ENCODE data around the gene ANO4. TPM values are rescaled to one million over a fixed set of nuclear protein-coding genes. Genes with fewer than 3 reads are reported as not detected.

ANO4 gene
- total and polyA plus RNA-seq, 7 donors, result 0.03 to 0.11 (median 0.03) TPM; not detected in 4

- intact Hi-C loops (cut with DNase I), result no loop called here
- ATAC-seq, result no peak
- Histone ChIP-seq H3K36me3 (ENCODE audit: insufficient read depth in 1 of 2, low read depth in 1 of 2) (no peaks in the 10 kb centered on the region), H3K27me3 (ENCODE audit: insufficient read depth in 3 of 3, low read length in 2 of 3) (no peaks in the 10 kb centered on the region), H3K9me3 (no peaks in the 10 kb centered on the region), H3K4me1 (no peaks in the 10 kb centered on the region), H3K4me3 (no peak overlapping the region), H3K27ac (no peak overlapping the region)
- TF ChIP-seq, protein P1, sequence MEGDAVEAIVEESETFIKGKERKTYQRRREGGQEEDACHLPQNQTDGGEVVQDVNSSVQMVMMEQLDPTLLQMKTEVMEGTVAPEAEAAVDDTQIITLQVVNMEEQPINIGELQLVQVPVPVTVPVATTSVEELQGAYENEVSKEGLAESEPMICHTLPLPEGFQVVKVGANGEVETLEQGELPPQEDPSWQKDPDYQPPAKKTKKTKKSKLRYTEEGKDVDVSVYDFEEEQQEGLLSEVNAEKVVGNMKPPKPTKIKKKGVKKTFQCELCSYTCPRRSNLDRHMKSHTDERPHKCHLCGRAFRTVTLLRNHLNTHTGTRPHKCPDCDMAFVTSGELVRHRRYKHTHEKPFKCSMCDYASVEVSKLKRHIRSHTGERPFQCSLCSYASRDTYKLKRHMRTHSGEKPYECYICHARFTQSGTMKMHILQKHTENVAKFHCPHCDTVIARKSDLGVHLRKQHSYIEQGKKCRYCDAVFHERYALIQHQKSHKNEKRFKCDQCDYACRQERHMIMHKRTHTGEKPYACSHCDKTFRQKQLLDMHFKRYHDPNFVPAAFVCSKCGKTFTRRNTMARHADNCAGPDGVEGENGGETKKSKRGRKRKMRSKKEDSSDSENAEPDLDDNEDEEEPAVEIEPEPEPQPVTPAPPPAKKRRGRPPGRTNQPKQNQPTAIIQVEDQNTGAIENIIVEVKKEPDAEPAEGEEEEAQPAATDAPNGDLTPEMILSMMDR (IDR thresholded peaks at IDR 0.05), result no peak
- WGBS, 3 donors, result 23 to 41% (median 25%) methylated on average over 1 of the region's 1 CpG
- no peak for DNase-seq
Measured at GRCh38 chr12:100842156-100842555, 47.6 kb downstream of the ANO4 start.

DNA sequence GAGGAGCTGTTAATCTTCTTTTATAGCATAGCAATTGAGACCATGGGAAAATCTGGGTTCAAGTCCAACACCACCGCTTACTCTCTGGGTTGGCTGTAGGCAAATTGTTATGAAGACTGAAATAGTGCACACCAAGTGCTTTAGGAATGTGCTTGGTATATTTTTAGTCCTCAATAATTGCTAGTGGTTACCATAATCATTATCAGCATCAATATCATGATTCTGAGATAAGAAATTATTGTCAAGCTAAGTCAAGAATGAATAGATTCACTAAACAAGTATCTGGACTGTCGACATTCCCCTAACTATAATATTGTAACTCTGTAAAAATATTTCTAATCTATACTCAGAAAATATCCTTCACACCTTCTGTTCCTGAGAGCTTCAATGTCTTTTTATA, 48.5 kb downstream of the ANO4 start:
- Histone ChIP-seq H3K4me3 (no peak overlapping the region), H3K36me3 (ENCODE audit: insufficient read depth in 1 of 2, low read depth in 1 of 2) (no peaks in the 10 kb centered on the region), H3K27ac (no peak overlapping the region), H3K27me3 (ENCODE audit: insufficient read depth in 3 of 3, low read length in 2 of 3) (no peaks in the 10 kb centered on the region), H3K9me3 (no peaks in the 10 kb centered on the region), H3K4me1 (no peaks in the 10 kb centered on the region)
- no peak for ATAC-seq
- DNase-seq, result no peak
- TF ChIP-seq, protein P1 (IDR thresholded peaks at IDR 0.05), result no peak
- intact Hi-C loops (cut with DNase I), result no loop called here
- WGBS, 3 donors, result 50 to 74% (median 57%) methylated on average over 2 of the region's 2 CpGs

GRCh38 chr12:100845095-100845494, 50.5 kb downstream of the ANO4 start:
- H3K4me3 ChIP-seq, result no peak overlapping the region
- TF ChIP-seq, protein P1 (IDR thresholded peaks at IDR 0.05), result no peak
- WGBS, 3 donors, result 56 to 65% (median 58%) methylated on average over 3 of the region's 3 CpGs
- no peaks in the 10 kb centered on the region for H3K9me3 ChIP-seq
- H3K4me1 ChIP-seq, result no peaks in the 10 kb centered on the region
- no peaks in the 10 kb centered on the region for H3K36me3 ChIP-seq (ENCODE audit: insufficient read depth in 1 of 2, low read depth in 1 of 2)
- ATAC-seq (no peak), DNase-seq (no peak)
- H3K27me3 ChIP-seq (ENCODE audit: insufficient read depth in 3 of 3, low read length in 2 of 3), result no peaks in the 10 kb centered on the region
- no peak overlapping the region for H3K27ac ChIP-seq
- intact Hi-C loops (cut with DNase I), result no loop called here

DNA sequence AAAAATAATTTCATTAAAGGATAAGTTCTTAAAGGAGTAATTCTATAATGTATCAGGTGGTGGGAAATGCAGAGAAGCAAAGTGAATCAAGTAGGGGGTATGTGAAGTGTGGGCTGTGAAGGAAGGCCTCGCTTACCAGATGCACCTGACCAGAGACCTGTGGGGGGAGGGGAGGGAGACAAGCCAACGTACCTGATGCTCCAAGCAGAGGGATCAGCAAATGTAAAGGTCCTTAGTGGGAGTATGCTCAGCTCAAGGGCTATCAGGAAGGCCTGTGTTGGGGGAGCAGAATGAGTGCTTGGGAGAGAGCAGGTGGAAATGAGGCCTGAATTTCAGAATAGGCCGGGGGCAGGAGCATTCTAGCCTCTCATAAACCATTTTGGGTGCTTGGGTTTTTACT, 57.1 kb downstream of the ANO4 start:
- WGBS, 3 donors, result 29 to 42% (median 33%) methylated on average over 3 of the region's 3 CpGs
- no peaks in the 10 kb centered on the region for H3K36me3 ChIP-seq (ENCODE audit: insufficient read depth in 1 of 2, low read depth in 1 of 2)
- ATAC-seq, result no peak
- H3K27ac ChIP-seq, result no peak overlapping the region
- intact Hi-C loops (cut with DNase I), result no loop called here
- no peak overlapping the region for H3K4me3 ChIP-seq
- H3K4me1 ChIP-seq, result no peaks in the 10 kb centered on the region
- H3K9me3 ChIP-seq, result no peaks in the 10 kb centered on the region
- TF ChIP-seq, protein P1 (IDR thresholded peaks at IDR 0.05), result no peak
- no peak for DNase-seq
- H3K27me3 ChIP-seq (ENCODE audit: insufficient read depth in 3 of 3, low read length in 2 of 3), result no peaks in the 10 kb centered on the region

DNA sequence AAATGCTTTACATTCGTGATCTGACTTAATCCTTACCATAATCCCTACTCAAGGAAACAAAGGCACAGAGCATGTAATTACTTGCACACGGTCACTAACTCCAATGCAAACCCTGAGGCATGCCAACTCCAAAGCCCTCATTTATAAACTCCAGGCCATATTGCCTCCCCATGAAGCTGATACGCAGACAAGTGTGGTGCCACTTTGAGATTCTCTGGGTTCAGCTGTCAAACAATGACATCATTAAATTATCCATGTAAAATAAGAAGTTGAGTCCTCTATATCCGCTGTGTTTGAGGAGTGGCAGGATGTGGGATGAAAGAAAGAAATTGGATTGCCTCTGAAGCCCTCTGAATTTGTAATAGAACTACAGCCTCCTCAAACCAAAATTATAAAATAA, 62.8 kb downstream of the ANO4 start:
- DNase-seq (no peak), ATAC-seq (no peak)
- TF ChIP-seq, protein P1 (IDR thresholded peaks at IDR 0.05), result no peak
- Histone ChIP-seq H3K9me3 (no peaks in the 10 kb centered on the region), H3K4me3 (no peak overlapping the region), H3K4me1 (no peaks in the 10 kb centered on the region), H3K36me3 (ENCODE audit: insufficient read depth in 1 of 2, low read depth in 1 of 2) (no peaks in the 10 kb centered on the region), H3K27ac (no peak overlapping the region), H3K27me3 (ENCODE audit: insufficient read depth in 3 of 3, low read length in 2 of 3) (no peaks in the 10 kb centered on the region)
- 62 to 68% (median 64%) methylated on average over 4 of the region's 4 CpGs for WGBS, 3 donors
- intact Hi-C loops (cut with DNase I), result no loop called here
